MM.1S (cell line): ENCODE results near the gene ZBTB47.

Experiments
- DNase-seq: peaks from one replicate; pipeline ENCODE4 v3.0.0-alpha.2; 2015
- H2AFZ ChIP-seq: fragments of 300-600 bp; sonication (generic); 2 replicates; pipeline ENCODE4 v1.6.0; 2016; ENCODE audit warnings: antibody characterized with exemption, low read length
- H3F3A ChIP-seq: fragments of 300-600 bp; sonication (generic); 2 replicates; pipeline ENCODE4 v1.6.1; 2016; ENCODE audit warnings: mild to moderate bottlenecking, antibody characterized with exemption, low read length, moderate library complexity, mixed read lengths; ENCODE audit not compliant: insufficient read depth
- H3K27ac ChIP-seq: fragments of 300-600 bp; sonication (generic); 2 replicates; pipeline ENCODE4 v1.5.1; 2016; ENCODE audit warnings: mild to moderate bottlenecking, low read length
- H3K27me3 ChIP-seq: fragments of 300-600 bp; sonication (generic); replicated peaks from 2 replicates; pipeline ENCODE4 v1.6.0; 2016; ENCODE audit warnings: low read length; ENCODE audit not compliant: insufficient read depth
- H3K36me3 ChIP-seq: fragments of 300-600 bp; sonication (generic); replicated peaks from 2 replicates; pipeline ENCODE4 v1.6.1; 2016; ENCODE audit warnings: mild to moderate bottlenecking, low read length, mixed read lengths; ENCODE audit not compliant: insufficient read depth
- H3K4me1 ChIP-seq: fragments of 300-600 bp; sonication (generic); 2 replicates; pipeline ENCODE4 v1.6.1; 2016; ENCODE audit warnings: low read length, mixed read lengths
- H3K4me2 ChIP-seq: fragments of 300-600 bp; sonication (generic); 2 replicates; pipeline ENCODE4 v1.6.0; 2016; ENCODE audit warnings: low read depth, low read length
- H3K4me3 ChIP-seq: fragments of 300-600 bp; sonication (generic); 2 replicates; pipeline ENCODE4 v1.5.1; 2016; ENCODE audit warnings: low read length, mixed read lengths
- H3K79me2 ChIP-seq: fragments of 300-600 bp; sonication (generic); 2 replicates; pipeline ENCODE4 v1.6.1; 2016; ENCODE audit warnings: mixed run types, low read length, mixed read lengths
- H3K9ac ChIP-seq: fragments of 300-600 bp; sonication (generic); 2 replicates; pipeline ENCODE4 v1.6.1; 2016; ENCODE audit warnings: low read length, mixed read lengths
- H3K9me2 ChIP-seq: fragments of 300-600 bp; sonication (generic); replicated peaks from 2 replicates; pipeline ENCODE4 v1.6.1; 2016; ENCODE audit warnings: mild to moderate bottlenecking, low read length, mixed read lengths; ENCODE audit not compliant: insufficient read depth
- H3K9me3 ChIP-seq: fragments of 300-600 bp; sonication (generic); replicated peaks from 2 replicates; pipeline ENCODE4 v1.6.1; 2016; ENCODE audit warnings: mild to moderate bottlenecking, low read length, mixed read lengths; ENCODE audit not compliant: insufficient read depth
- H4K20me1 ChIP-seq: fragments of 300-600 bp; sonication (generic); 2 replicates; pipeline ENCODE4 v1.6.1; 2016; ENCODE audit warnings: mild to moderate bottlenecking, low read length, moderate library complexity, mixed read lengths; ENCODE audit not compliant: insufficient read depth
- EZH2 ChIP-seq: fragments of 300-600 bp; sonication (generic); optimal IDR thresholded peaks from 2 replicates; pipeline ENCODE3; 2017; ENCODE audit warnings: low read depth, mild to moderate bottlenecking, antibody characterized with exemption, low read length, mixed read lengths
- EZH2phosphoT487 ChIP-seq: fragments of 300-600 bp; sonication (generic); IDR thresholded peaks from 2 replicates; pipeline ENCODE4 v1.6.1; 2018; ENCODE audit warnings: antibody characterized with exemption, low read length
- TF ChIP-seq, protein P1 (sequence below): fragments of 300-600 bp; sonication (generic); IDR thresholded peaks from 2 replicates; pipeline ENCODE4 v1.5.1; 2016; ENCODE audit warnings: antibody characterized with exemption, low read length, mixed read lengths

Gene ZBTB47

DNA sequence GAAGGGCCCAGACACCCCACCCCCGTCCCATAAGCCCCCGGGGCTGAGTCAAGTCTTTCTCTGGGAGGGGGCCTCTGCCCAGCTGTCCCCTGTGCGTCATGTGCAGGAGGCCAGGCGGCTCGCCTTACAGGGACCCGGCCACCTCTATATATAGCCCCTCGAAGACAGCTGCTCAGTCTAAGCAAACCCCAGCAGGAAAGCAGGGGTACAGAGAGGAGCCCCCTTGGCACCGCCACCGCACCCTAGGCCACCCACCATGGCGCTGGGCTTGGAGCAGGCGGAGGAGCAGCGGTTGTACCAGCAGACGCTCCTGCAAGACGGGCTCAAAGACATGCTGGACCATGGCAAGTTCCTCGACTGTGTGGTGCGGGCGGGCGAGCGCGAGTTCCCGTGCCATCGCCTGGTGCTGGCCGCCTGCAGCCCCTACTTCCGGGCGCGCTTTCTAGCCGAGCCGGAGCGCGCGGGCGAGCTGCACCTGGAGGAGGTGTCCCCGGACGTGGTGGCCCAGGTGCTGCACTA is 31.9 kb downstream of the ZBTB47 start, which contains the start of gene KLHL40:
TSS of gene KLHL40 (plus strand) at position 175 of the 519 bp plus-strand sequence. CDS start at position 257, 82 bp downstream.
- no peaks in the 10 kb centered on the region for H4K20me1 ChIP-seq
- no peaks in the 10 kb centered on the region for H3K36me3 ChIP-seq
- DNase-seq, result no peak
- no peaks in the 10 kb centered on the region for H3F3A ChIP-seq
- TF ChIP-seq, protein P1, sequence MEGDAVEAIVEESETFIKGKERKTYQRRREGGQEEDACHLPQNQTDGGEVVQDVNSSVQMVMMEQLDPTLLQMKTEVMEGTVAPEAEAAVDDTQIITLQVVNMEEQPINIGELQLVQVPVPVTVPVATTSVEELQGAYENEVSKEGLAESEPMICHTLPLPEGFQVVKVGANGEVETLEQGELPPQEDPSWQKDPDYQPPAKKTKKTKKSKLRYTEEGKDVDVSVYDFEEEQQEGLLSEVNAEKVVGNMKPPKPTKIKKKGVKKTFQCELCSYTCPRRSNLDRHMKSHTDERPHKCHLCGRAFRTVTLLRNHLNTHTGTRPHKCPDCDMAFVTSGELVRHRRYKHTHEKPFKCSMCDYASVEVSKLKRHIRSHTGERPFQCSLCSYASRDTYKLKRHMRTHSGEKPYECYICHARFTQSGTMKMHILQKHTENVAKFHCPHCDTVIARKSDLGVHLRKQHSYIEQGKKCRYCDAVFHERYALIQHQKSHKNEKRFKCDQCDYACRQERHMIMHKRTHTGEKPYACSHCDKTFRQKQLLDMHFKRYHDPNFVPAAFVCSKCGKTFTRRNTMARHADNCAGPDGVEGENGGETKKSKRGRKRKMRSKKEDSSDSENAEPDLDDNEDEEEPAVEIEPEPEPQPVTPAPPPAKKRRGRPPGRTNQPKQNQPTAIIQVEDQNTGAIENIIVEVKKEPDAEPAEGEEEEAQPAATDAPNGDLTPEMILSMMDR, result no peak
- TF ChIP-seq EZH2 (no peak), EZH2phosphoT487 (no peak)
- H3K27ac ChIP-seq, result no peak within 1 kb of the TSS
- no peaks in the 10 kb centered on the region for H3K4me1 ChIP-seq
- no peak within 1 kb of the TSS for H3K4me2 ChIP-seq
- H3K27me3 ChIP-seq, result peaks cover 5% of the 10 kb centered on the region
- H3K9me3 ChIP-seq, result no peaks in the 10 kb centered on the region
- H3K9ac ChIP-seq, result no peak within 1 kb of the TSS
- H2AFZ ChIP-seq, result no peak within 1 kb of the TSS
- H3K79me2 ChIP-seq, result no peaks in the 10 kb centered on the region
- H3K4me3 ChIP-seq, result no peak within 1 kb of the TSS
- no peaks in the 10 kb centered on the region for H3K9me2 ChIP-seq

DNA sequence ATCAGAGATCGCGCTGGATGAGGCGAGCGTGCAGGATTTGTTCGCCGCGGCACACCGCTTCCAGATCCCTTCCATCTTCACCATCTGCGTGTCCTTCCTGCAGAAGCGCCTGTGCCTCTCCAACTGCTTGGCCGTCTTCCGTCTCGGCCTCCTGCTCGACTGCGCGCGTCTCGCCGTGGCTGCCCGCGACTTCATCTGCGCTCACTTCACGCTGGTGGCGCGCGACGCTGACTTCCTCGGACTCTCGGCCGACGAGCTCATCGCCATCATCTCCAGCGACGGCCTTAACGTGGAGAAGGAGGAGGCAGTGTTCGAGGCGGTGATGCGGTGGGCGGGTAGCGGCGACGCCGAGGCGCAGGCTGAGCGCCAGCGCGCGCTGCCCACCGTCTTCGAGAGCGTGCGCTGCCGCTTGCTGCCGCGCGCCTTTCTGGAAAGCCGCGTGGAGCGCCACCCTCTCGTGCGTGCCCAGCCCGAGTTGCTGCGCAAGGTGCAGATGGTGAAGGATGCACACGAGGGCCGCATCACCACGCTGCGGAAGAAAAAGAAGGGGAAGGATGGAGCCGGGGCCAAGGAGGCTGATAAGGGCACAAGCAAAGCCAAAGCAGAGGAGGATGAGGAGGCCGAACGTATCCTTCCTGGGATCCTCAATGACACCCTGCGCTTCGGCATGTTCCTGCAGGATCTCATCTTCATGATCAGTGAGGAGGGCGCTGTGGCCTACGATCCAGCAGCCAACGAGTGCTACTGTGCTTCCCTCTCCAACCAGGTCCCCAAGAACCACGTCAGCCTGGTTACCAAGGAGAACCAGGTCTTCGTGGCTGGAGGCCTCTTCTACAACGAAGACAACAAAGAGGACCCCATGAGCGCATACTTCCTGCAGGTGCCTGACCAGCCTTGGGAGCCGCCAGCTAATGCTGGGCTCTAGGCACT is 32.7 kb downstream of the ZBTB47 start:
- Histone ChIP-seq H3K4me2 (no peak overlapping the region), H3K27ac (no peak overlapping the region), H3K9me3 (no peaks in the 10 kb centered on the region), H3K36me3 (no peaks in the 10 kb centered on the region), H3K9ac (no peak overlapping the region), H3F3A (no peaks in the 10 kb centered on the region), H4K20me1 (no peaks in the 10 kb centered on the region), H3K4me3 (no peak overlapping the region), H3K27me3 (peaks cover 5% of the 10 kb centered on the region), H3K9me2 (no peaks in the 10 kb centered on the region), H2AFZ (no peak overlapping the region), H3K79me2 (no peaks in the 10 kb centered on the region), H3K4me1 (no peaks in the 10 kb centered on the region)
- no peak for DNase-seq
- TF ChIP-seq EZH2 (no peak), EZH2phosphoT487 (no peak)
- TF ChIP-seq, protein P1, result no peak

DNA sequence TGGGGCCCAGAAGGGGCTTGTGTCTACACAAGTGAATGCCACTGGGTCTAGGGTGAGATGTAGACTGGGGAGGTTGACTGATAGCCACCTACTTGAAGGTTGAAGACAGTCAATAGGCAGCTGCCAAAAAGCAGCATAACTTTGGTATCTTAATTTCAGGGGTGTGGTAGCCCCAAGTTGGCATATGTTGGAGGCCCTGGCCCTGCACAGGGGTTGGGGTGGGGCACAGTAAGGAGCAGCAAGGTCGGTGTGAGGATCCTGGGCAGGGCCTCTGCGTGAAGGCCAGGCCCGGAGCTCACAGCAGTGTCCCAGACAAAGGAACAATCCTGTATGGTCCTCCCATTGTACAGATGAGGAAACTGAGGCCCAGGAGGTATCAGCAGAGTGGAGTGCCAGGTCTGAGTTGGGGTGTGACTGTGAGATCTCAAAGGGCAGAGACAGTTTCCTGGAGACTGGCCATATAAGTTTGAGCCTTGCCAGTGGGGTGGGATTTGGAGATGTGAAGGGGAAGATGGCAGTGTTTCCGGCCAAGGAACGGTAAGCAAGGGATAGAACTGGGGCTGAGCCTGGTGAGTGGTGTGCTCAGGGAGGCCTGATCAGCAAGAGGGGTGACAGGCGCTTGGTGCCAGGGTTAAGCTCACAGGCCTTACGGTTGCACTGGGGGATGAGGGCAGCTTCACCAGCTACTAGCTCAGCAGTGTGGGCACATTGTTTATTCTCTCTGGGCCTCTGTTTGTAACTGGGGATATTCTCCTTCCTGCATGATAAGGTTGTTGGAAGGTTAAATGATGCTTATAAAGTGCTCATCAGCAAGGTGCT is 33.5 kb downstream of the ZBTB47 start:
- no peaks in the 10 kb centered on the region for H4K20me1 ChIP-seq
- H3F3A ChIP-seq, result no peaks in the 10 kb centered on the region
- TF ChIP-seq EZH2 (no peak), EZH2phosphoT487 (no peak)
- TF ChIP-seq, protein P1, result no peak
- no peaks in the 10 kb centered on the region for H3K79me2 ChIP-seq
- H3K27ac ChIP-seq, result no peak overlapping the region
- H3K4me3 ChIP-seq, result no peak overlapping the region
- no peaks in the 10 kb centered on the region for H3K9me3 ChIP-seq
- H3K36me3 ChIP-seq, result no peaks in the 10 kb centered on the region
- H3K27me3 ChIP-seq, result peaks cover 5% of the 10 kb centered on the region
- H3K9me2 ChIP-seq, result no peaks in the 10 kb centered on the region
- no peak for DNase-seq
- H3K4me2 ChIP-seq, result no peak overlapping the region
- H2AFZ ChIP-seq, result no peak overlapping the region
- no peaks in the 10 kb centered on the region for H3K4me1 ChIP-seq
- no peak overlapping the region for H3K9ac ChIP-seq
